HFFc6 (cell line): Measurements from ENCODE around the gene PITPNC1. TPM values are rescaled to one million over a fixed set of nuclear protein-coding genes. Genes with fewer than 3 reads are reported as not detected.

Experiments used
- DNase-seq: peaks from one replicate; pipeline ENCODE4 v3.0.0-alpha.2; 2018
- H3K27ac Mint-ChIP-seq: 2 replicates; pipeline ENCODE4 v1.8.0; 2020; ENCODE audit warnings: mild to moderate bottlenecking, mixed read lengths
- H3K27me3 Mint-ChIP-seq: 2 replicates; pipeline ENCODE4 v1.8.0; 2021; ENCODE audit warnings: mild to moderate bottlenecking, moderate library complexity, mixed read lengths; ENCODE audit not compliant: insufficient read depth
- H3K36me3 Mint-ChIP-seq: 2 replicates; pipeline ENCODE4 v1.8.0; 2021; ENCODE audit warnings: low read depth, mixed read lengths
- H3K4me1 Mint-ChIP-seq: 2 replicates; pipeline ENCODE4 v1.8.0; 2020; ENCODE audit warnings: low read depth, mixed read lengths
- H3K4me3 Mint-ChIP-seq: 2 replicates; pipeline ENCODE4 v1.8.0; 2020; ENCODE audit warnings: mild to moderate bottlenecking, moderate library complexity, mixed read lengths
- H3K9me3 Mint-ChIP-seq: 2 replicates; pipeline ENCODE4 v1.8.0; 2020; ENCODE audit warnings: mild to moderate bottlenecking, mixed read lengths
- CTCF ChIP-seq: fragments of 200-600 bp; sonication (generic); IDR thresholded peaks from 2 replicates; pipeline ENCODE4 v1.5.0; 2021; ENCODE audit warnings: antibody characterized with exemption, mild to moderate bottlenecking
- total RNA-seq, 6 experiments: library from RNA; stranded (reverse); fragmentation: NEBNext Ultra II Directional; extraction: Animal tissue kit (Norgen Biotek cat#: 25700); gene quantifications; 2 replicates in 1 of 6; 3 replicates in 5 of 6; pipeline ENCODE4 v1.2.3, GENCODE V29; 2021

The PITPNC1 gene
- total RNA-seq, 6 experiments from 2014 or later: 6.9 to 11.1 (median 7.7) TPM

GRCh38 chr17:67490471-67490870 lies 113.4 kb downstream of the PITPNC1 start:
- no peaks in the 10 kb centered on the region for H3K9me3 Mint-ChIP-seq
- H3K4me1 Mint-ChIP-seq: peaks cover 49% of the 10 kb centered on the region
- H3K27ac Mint-ChIP-seq: peak overlapping the region; percentile 95
- peaks cover 1% of the 10 kb centered on the region; the same call in 1 of the 2 replicates for H3K27me3 Mint-ChIP-seq
- H3K36me3 Mint-ChIP-seq: no peaks in the 10 kb centered on the region
- DNase-seq: no peak
- H3K4me3 Mint-ChIP-seq: peak overlapping the region; percentile 89
- no peak for TF ChIP-seq CTCF

- no peak; the same call in 1 of the 2 replicates for TF ChIP-seq CTCF
- H3K36me3 Mint-ChIP-seq: no peaks in the 10 kb centered on the region
- peaks cover 2% of the 10 kb centered on the region; the same call in 1 of the 2 replicates for H3K27me3 Mint-ChIP-seq
- H3K9me3 Mint-ChIP-seq: no peaks in the 10 kb centered on the region
- peak; percentile 98 for DNase-seq
- peaks cover 49% of the 10 kb centered on the region for H3K4me1 Mint-ChIP-seq
- peak overlapping the region; percentile 95 for H3K27ac Mint-ChIP-seq
- H3K4me3 Mint-ChIP-seq: peak overlapping the region; percentile 89
Measured at GRCh38 chr17:67491009-67491680, 114.1 kb downstream of the PITPNC1 start.

GRCh38 chr17:67491681-67492024 lies 114.6 kb downstream of the PITPNC1 start:
- H3K4me3 Mint-ChIP-seq: no peak overlapping the region; the same call in 1 of the 2 replicates
- H3K27ac Mint-ChIP-seq: peak overlapping the region; percentile 95
- H3K9me3 Mint-ChIP-seq: no peaks in the 10 kb centered on the region
- no peak for TF ChIP-seq CTCF
- peaks cover 49% of the 10 kb centered on the region for H3K4me1 Mint-ChIP-seq
- no peak for DNase-seq
- peaks cover 2% of the 10 kb centered on the region; the same call in 1 of the 2 replicates for H3K27me3 Mint-ChIP-seq
- no peaks in the 10 kb centered on the region for H3K36me3 Mint-ChIP-seq

GRCh38 chr17:67492251-67492740 lies 115.2 kb downstream of the PITPNC1 start:
- Mint-ChIP-seq H3K4me1 (peaks cover 44% of the 10 kb centered on the region), H3K9me3 (no peaks in the 10 kb centered on the region), H3K4me3 (no peak overlapping the region), H3K27ac (0 out of 2 replicates have a peak overlapping the region, but pooled peaks have one; percentile 7), H3K36me3 (no peaks in the 10 kb centered on the region), H3K27me3 (peaks cover 2% of the 10 kb centered on the region; the same call in 1 of the 2 replicates)
- no peak for DNase-seq
- no peak for TF ChIP-seq CTCF

GRCh38 chr17:67492824-67493517 lies 115.9 kb downstream of the PITPNC1 start:
- no peak for DNase-seq
- Mint-ChIP-seq H3K9me3 (no peaks in the 10 kb centered on the region), H3K27me3 (peaks cover 2% of the 10 kb centered on the region; the same call in 1 of the 2 replicates), H3K27ac (no peak overlapping the region), H3K4me3 (no peak overlapping the region), H3K4me1 (peaks cover 38% of the 10 kb centered on the region), H3K36me3 (no peaks in the 10 kb centered on the region)
- no peak for TF ChIP-seq CTCF
